ENCODE data around the gene PXMP2.

GRCh38 chr12:132675757-132676432, 11.5 kb upstream of the PXMP2 start:
- TF ChIP-seq CTCF (conservative IDR thresholded peaks at IDR 0.05), result no peak
- TF ChIP-seq ZFX (IDR thresholded peaks at IDR 0.05), result no peak
